Left ventricle myocardium inferior (tissue), 1 donor: ENCODE measurements around the gene FAAP20. TPM values are rescaled to one million over a fixed set of nuclear protein-coding genes. Genes with fewer than 3 reads are reported as not detected.

Experiments
- DNase-seq: peaks from one replicate; pipeline ENCODE4 v3.0.0-alpha.2; 2020
- H3K27ac ChIP-seq: fragments of 200-600 bp; replicated peaks from 2 replicates; pipeline ENCODE4 v1.8.0; 2021
- H3K27me3 ChIP-seq: fragments of 200-600 bp; 2 replicates; pipeline ENCODE4 v1.8.0; 2021; ENCODE audit warnings: low read depth
- H3K36me3 ChIP-seq: fragments of 200-600 bp; 2 replicates; pipeline ENCODE4 v1.8.0; 2021
- H3K4me1 ChIP-seq: fragments of 200-600 bp; 2 replicates; pipeline ENCODE4 v1.8.0; 2021
- H3K4me3 ChIP-seq: fragments of 200-600 bp; 2 replicates; pipeline ENCODE4 v1.8.0; 2021; ENCODE audit warnings: mild to moderate bottlenecking, moderate library complexity
- H3K9me3 ChIP-seq: fragments of 200-600 bp; replicated peaks from 2 replicates; pipeline ENCODE4 v1.8.0; 2021
- CTCF ChIP-seq: fragments of 200-600 bp; IDR thresholded peaks from 2 replicates; pipeline ENCODE4 v1.8.0; 2021; ENCODE audit warnings: antibody characterized with exemption, mild to moderate bottlenecking, borderline replicate concordance
- intact Hi-C: fragments of 100-400 bp; cut with micrococcal nuclease; formaldehyde crosslinking; loops from one replicate; pipeline ENCODE4 v1.11.0; 2022
- total RNA-seq: library from RNA; stranded (reverse); fragmentation: NEBNext Ultra II Directional; extraction: Animal tissue kit (Norgen Biotek cat#: 25700); gene quantifications from one replicate; pipeline ENCODE4 v1.2.1, GENCODE V29; 2021
- donor health status: DM: no; HTN: yes; CAD: no; lungs with severe emphysema.

The FAAP20 gene
- total RNA-seq, 1 donor from 2014 or later, result 37.0 TPM

GRCh38 chr1:2232255-2232915, 37.8 kb upstream of the FAAP20 start:
- TF ChIP-seq CTCF, result no peak
- no peaks in the 10 kb centered on the region for H3K36me3 ChIP-seq
- DNase-seq, result no peak
- intact Hi-C loops, result loop anchor here (10.0 kb wide), 1 partner anchor 62 kb away; no protein-coding TSS in a partner anchor
- no peaks in the 10 kb centered on the region for H3K9me3 ChIP-seq
- no peaks in the 10 kb centered on the region for H3K27me3 ChIP-seq
- H3K27ac ChIP-seq, result peak overlapping the region; percentile 89
- peaks cover 87% of the 10 kb centered on the region for H3K4me1 ChIP-seq
- peak overlapping the region; percentile 78 for H3K4me3 ChIP-seq

GRCh38 chr1:2231532-2232254, 37.1 kb upstream of the FAAP20 start:
- peak; percentile 82 for DNase-seq
- TF ChIP-seq CTCF, result no peak
- Histone ChIP-seq H3K4me3 (peak overlapping the region; percentile 78), H3K27me3 (no peaks in the 10 kb centered on the region), H3K9me3 (no peaks in the 10 kb centered on the region), H3K36me3 (no peaks in the 10 kb centered on the region), H3K4me1 (peaks cover 83% of the 10 kb centered on the region), H3K27ac (peak overlapping the region; percentile 89)
- intact Hi-C loops, result loop anchor here (10.0 kb wide), 1 partner anchor 63 kb away; no protein-coding TSS in a partner anchor

- Histone ChIP-seq H3K27me3 (no peaks in the 10 kb centered on the region), H3K4me1 (peaks cover 82% of the 10 kb centered on the region), H3K9me3 (no peaks in the 10 kb centered on the region), H3K36me3 (no peaks in the 10 kb centered on the region), H3K4me3 (peak overlapping the region; percentile 78), H3K27ac (peak overlapping the region; percentile 89)
- intact Hi-C loops, result loop anchor here (10.0 kb wide), 1 partner anchor 64 kb away; no protein-coding TSS in a partner anchor
- no peak for DNase-seq
- no peak for TF ChIP-seq CTCF
Measured at GRCh38 chr1:2230781-2231531, 36.4 kb upstream of the FAAP20 start.

GRCh38 chr1:2229911-2230731, 35.5 kb upstream of the FAAP20 start:
- Histone ChIP-seq H3K4me1 (peaks cover 74% of the 10 kb centered on the region), H3K9me3 (no peaks in the 10 kb centered on the region), H3K27me3 (no peaks in the 10 kb centered on the region), H3K27ac (peak overlapping the region; percentile 89), H3K4me3 (peak overlapping the region; percentile 78), H3K36me3 (no peaks in the 10 kb centered on the region)
- TF ChIP-seq CTCF, result no peak
- peak; percentile 50 for DNase-seq
- intact Hi-C loops, result loop anchor here (10.0 kb wide), 1 partner anchor 65 kb away; no protein-coding TSS in a partner anchor
